ENCODE results near the gene PAK4. TPM values are rescaled to one million over a fixed set of nuclear protein-coding genes. Genes with fewer than 3 reads are reported as not detected.

PAK4 gene
- total and polyA plus RNA-seq, 2 of the 8 experiments (the other 6 are each of a cell fraction or from before 2014, with no cell fraction given): 50.7 to 64.4 TPM

DNA sequence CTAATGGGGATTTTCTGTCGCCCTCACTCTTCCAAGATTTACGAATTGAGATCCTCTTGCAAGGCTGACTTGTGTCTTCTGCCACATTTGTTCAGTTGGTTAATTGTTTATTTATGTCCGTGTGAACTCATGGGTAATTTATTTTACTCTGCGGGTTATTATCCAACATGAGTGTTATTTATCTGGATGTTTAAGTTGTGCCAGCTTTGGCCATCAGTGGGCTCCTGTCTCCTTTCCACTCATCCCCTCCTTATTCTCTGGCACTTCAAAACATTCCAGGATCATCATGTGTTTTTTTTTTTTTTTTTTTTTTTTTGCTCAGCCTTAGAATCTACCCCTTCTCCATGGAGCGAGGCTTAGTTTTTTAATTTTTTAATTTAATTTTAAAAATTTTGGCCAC lies 22.4 kb upstream of the PAK4 start:
- Histone ChIP-seq H3K23me2 (ENCODE audit: low read depth, low read length) (no peaks in the 10 kb centered on the region), H2AK5ac (ENCODE audit: low read depth, low read length) (no peak overlapping the region), H3K4me2 (ENCODE audit: insufficient read depth in 1 of 2, low read depth in 2 of 2, low read length in 2 of 2) (no peak overlapping the region), H2BK15ac (ENCODE audit: low read length) (no peak overlapping the region), H2BK12ac (ENCODE audit: low read depth, low read length) (no peak overlapping the region), H2BK5ac (ENCODE audit: low read depth, low read length) (no peak overlapping the region), H2BK120ac (replicated peaks; ENCODE audit: low read depth, low read length) (no peak overlapping the region), H3K18ac (ENCODE audit: extremely low read depth, low read length) (no peak overlapping the region), H3K79me1 (ENCODE audit: low read depth, low read length) (no peaks in the 10 kb centered on the region), H2AFZ (ENCODE audit: low read length) (no peak overlapping the region), H4K91ac (replicated peaks; ENCODE audit: insufficient read length, low read length) (no peak overlapping the region), H3K36me3 (ENCODE audit: control insufficient read depth in 2 of 4, insufficient read depth in 4 of 4, low read length in 3 of 4) (no peaks in the 10 kb centered on the region), H3K9ac (replicated peaks in 1 of 4; ENCODE audit: extremely low read depth in 1 of 4, low read depth in 3 of 4, low read length in 3 of 4) (no peak overlapping the region), H3K27ac (ENCODE audit: low read depth, low read length) (no peak overlapping the region), H3K79me2 (ENCODE audit: control insufficient read depth in 1 of 2, insufficient read depth in 2 of 2, low read length in 2 of 2) (no peaks in the 10 kb centered on the region), H3K56ac (replicated peaks; ENCODE audit: insufficient read length, low read depth, low read length) (no peak overlapping the region), H3K27me3 (replicated peaks in 1 of 4; ENCODE audit: control insufficient read depth in 3 of 4, extremely low read depth in 1 of 4, insufficient read depth in 3 of 4, low read length in 3 of 4) (peaks cover 0 to 8% (median 5%) of the 10 kb centered on the region in 4 experiments; a peak in 5 of 7 replicates), H2BK20ac (ENCODE audit: low read length) (no peak overlapping the region), H3K9me3 (ENCODE audit: insufficient read depth in 2 of 2, low read depth in 1 of 2, low read length in 1 of 2) (no peaks in the 10 kb centered on the region), H4K8ac (ENCODE audit: extremely low read depth, insufficient read depth, low read length) (no peak overlapping the region), H4K5ac (ENCODE audit: insufficient read length, low read depth, low read length) (no peak overlapping the region), H3K23ac (ENCODE audit: insufficient read length) (no peak overlapping the region), H3K4me3 (ENCODE audit: extremely low read depth in 1 of 4, insufficient read depth in 2 of 4, low read depth in 3 of 4, low read length in 4 of 4) (no peak overlapping the region), H3K4ac (replicated peaks; ENCODE audit: insufficient read length, low read depth, low read length) (no peak overlapping the region), H3K14ac (ENCODE audit: insufficient read length) (no peak overlapping the region), H3K4me1 (replicated peaks in 1 of 4; ENCODE audit: control insufficient read depth in 3 of 4, insufficient read depth in 4 of 4, low read length in 3 of 4) (no peaks in the 10 kb centered on the region), H4K20me1 (replicated peaks in 1 of 2; ENCODE audit: control insufficient read depth in 1 of 2, insufficient read depth in 2 of 2, low read length in 2 of 2) (no peaks in the 10 kb centered on the region)
- WGBS, 2 experiments (ENCODE audit: extremely low coverage in 1 of 2, insufficient coverage in 1 of 2, insufficient read length in 1 of 2, insufficient replicate concordance in 2 of 2, low coverage in 1 of 2, low lambda C conversion rate in 2 of 2, missing lambda C conversion rate in 1 of 2): 54% methylated on average over 5 of the region's 5 CpGs; no CpG with 5 or more reads in 1 of the 2 experiments
- ChIA-PET CTCF (ENCODE audit: partially characterized antibody) (interaction anchor here (1.2 kb wide), 2 partner anchors 9 to 19 kb away, joined by 5 to 6 read pairs; no protein-coding TSS in a partner anchor), POLR2A (ENCODE audit: partially characterized antibody) (no interaction called here)
- DNase-seq (ENCODE audit: low read depth in 1 of 2, low spot score in 2 of 2): no peak
- TF ChIP-seq SP4 (IDR thresholded peaks at IDR 0.05; ENCODE audit: low read length) (no peak), TBP (IDR thresholded peaks at IDR 0.05; ENCODE audit: low read depth, low read length) (no peak), EP300 (IDR thresholded peaks at IDR 0.05; ENCODE audit: borderline replicate concordance in 1 of 2, low read depth in 2 of 2, low read length in 2 of 2) (no peak), SIX5 (IDR thresholded peaks at IDR 0.05; ENCODE audit: low read depth, low read length) (no peak), SAP30 (IDR thresholded peaks at IDR 0.05; ENCODE audit: insufficient read depth, insufficient replicate concordance, low read length) (no peak), CREB1 (IDR thresholded peaks at IDR 0.05) (no peak), EZH2 (IDR thresholded peaks at IDR 0.05; ENCODE audit: low read depth, low read length, severe bottlenecking) (no peak), ATF3 (IDR thresholded peaks at IDR 0.05; ENCODE audit: insufficient read depth, low read depth, low read length) (no peak), RNF2 (IDR thresholded peaks at IDR 0.05; ENCODE audit: borderline replicate concordance, low read depth, low read length, missing control alignments, poor library complexity, severe bottlenecking) (no peak), JUN (IDR thresholded peaks at IDR 0.05; ENCODE audit: low read depth, low read length) (no peak), GABPA (IDR thresholded peaks at IDR 0.05; ENCODE audit: borderline replicate concordance, insufficient read depth, low read length) (no peak), KDM5A (IDR thresholded peaks at IDR 0.05; ENCODE audit: low read length) (no peak)
- TF ChIP-seq, protein P1, sequence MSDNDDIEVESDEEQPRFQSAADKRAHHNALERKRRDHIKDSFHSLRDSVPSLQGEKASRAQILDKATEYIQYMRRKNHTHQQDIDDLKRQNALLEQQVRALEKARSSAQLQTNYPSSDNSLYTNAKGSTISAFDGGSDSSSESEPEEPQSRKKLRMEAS (IDR thresholded peaks at IDR 0.05): no peak
- no peak for FAIRE-seq
